Left ventricle myocardium superior (tissue), 1 donor: ENCODE data around the gene ATP9B. TPM values are rescaled to one million over a fixed set of nuclear protein-coding genes. Genes with fewer than 3 reads are reported as not detected.
A peak's percentile ranks its signal among the peaks of the same experiment; 100 is the strongest.
"Not testable (repeated sequence)": the region's sequence is repeated elsewhere in the genome, so short reads cannot be mapped to it uniquely, and the experiment has no call there.

ENCODE experiments used
- ATAC-seq: fragments of 200-7000 bp; cut with Tn5 transposase; one replicate; pipeline ENCODE4 v1.9.1; 2020; ENCODE audit warnings: mild to moderate bottlenecking, moderate library complexity
- DNase-seq: peaks from one replicate; pipeline ENCODE4 v3.0.0-alpha.2; 2020
- intact Hi-C: fragments of 100-400 bp; cut with micrococcal nuclease; formaldehyde crosslinking; loops from one replicate; pipeline ENCODE4 v1.11.0; 2022
- total RNA-seq: library from RNA; stranded (reverse); fragmentation: NEBNext Ultra II Directional; extraction: Animal tissue kit (Norgen Biotek cat#: 25700); gene quantifications from one replicate; pipeline ENCODE4 v1.2.1, GENCODE V29; 2021
- donor health status: DM: no; HTN: yes; CAD: no; lungs with severe emphysema.

ATP9B gene
- total RNA-seq, 1 donor from 2014 or later: 14.0 TPM

GRCh38 chr18:79366177-79367094 lies 297.2 kb downstream of the ATP9B start:
- no peak for ATAC-seq
- DNase-seq: no peak
- intact Hi-C loops: no loop called here

GRCh38 chr18:79367480-79367879 lies 298.3 kb downstream of the ATP9B start:
- ATAC-seq (no peak), DNase-seq (no peak)
- intact Hi-C loops: no loop called here

DNA sequence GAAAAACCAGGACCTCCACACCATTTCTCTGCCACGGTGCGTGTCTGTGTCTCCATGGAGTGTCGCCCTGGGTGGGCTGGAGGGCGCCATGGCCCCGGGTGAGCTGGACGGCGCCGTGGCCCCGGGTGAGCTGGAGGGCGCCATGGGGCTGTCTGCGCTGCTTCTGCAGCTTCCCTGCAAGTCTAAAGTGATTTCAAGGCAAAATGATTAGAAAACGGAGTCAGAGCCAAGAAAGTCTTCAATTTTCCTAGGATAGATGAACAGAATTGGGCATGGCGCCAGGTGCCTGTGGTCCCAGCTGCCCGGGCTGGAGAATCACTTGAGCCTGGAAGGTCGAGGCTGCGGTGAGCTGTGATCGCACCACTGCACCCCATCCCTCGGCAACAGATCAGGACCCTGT lies 298.8 kb downstream of the ATP9B start:
- no peak for ATAC-seq

GRCh38 chr18:79368681-79369080 lies 299.5 kb downstream of the ATP9B start:
- DNase-seq (no peak), ATAC-seq (no peak)
- intact Hi-C loops: no loop called here

More for the DNA sequence above, 298.8 kb downstream of the ATP9B start:
- no peak for DNase-seq
- intact Hi-C loops: no loop called here

GRCh38 chr18:79371561-79372121 lies 302.4 kb downstream of the ATP9B start:
- DNase-seq (no peak), ATAC-seq (no peak)
- intact Hi-C loops: no loop called here

GRCh38 chr18:79372461-79372860 lies 303.3 kb downstream of the ATP9B start:
- DNase-seq (no peak), ATAC-seq (no peak)
- intact Hi-C loops: no loop called here

DNA sequence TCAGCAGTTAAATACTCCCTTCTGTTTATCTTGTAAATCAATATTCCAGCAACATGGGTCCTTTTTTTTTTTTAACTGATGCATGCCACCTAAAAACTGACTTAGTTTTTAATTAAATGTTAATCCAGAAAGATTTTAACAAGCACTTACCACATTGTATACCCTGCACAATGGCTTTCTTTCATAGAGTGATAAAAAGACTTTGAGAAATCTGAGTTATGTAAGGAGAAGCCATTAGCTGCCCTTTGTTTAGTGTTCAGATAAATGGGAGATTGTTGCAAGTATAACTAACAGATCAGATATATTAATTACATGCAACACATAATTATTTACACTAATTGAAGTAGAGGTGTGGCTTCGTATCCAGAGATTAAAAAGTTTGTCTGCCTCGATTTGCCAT lies 303.8 kb downstream of the ATP9B start:
- no peak for ATAC-seq
- no peak for DNase-seq
- intact Hi-C loops: no loop called here

DNA sequence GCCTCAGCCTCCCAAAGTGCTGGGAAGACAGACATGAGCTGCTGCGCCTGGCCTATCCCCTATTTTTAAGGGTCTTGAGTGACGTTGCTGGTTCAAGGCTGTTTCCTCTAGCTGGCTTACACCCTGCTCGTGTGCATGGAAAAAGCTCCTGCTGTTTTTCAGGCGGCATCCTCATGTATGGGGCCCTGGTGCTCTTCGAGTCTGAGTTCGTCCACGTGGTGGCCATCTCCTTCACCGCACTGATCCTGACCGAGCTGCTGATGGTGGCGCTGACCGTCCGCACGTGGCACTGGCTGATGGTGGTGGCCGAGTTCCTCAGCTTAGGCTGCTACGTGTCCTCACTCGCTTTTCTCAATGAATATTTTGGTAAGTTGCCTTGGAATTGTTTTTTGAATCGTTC lies 304.5 kb downstream of the ATP9B start:
- no peak for ATAC-seq

GRCh38 chr18:79374408-79375171 lies 305.4 kb downstream of the ATP9B start:
- no peak for ATAC-seq
- intact Hi-C loops: loop anchor here (5.0 kb wide), 1 partner anchor 153 kb away; no protein-coding TSS in a partner anchor
- DNase-seq: no peak

More for the DNA sequence above, 304.5 kb downstream of the ATP9B start:
- DNase-seq: no peak
- intact Hi-C loops: no loop called here

DNA sequence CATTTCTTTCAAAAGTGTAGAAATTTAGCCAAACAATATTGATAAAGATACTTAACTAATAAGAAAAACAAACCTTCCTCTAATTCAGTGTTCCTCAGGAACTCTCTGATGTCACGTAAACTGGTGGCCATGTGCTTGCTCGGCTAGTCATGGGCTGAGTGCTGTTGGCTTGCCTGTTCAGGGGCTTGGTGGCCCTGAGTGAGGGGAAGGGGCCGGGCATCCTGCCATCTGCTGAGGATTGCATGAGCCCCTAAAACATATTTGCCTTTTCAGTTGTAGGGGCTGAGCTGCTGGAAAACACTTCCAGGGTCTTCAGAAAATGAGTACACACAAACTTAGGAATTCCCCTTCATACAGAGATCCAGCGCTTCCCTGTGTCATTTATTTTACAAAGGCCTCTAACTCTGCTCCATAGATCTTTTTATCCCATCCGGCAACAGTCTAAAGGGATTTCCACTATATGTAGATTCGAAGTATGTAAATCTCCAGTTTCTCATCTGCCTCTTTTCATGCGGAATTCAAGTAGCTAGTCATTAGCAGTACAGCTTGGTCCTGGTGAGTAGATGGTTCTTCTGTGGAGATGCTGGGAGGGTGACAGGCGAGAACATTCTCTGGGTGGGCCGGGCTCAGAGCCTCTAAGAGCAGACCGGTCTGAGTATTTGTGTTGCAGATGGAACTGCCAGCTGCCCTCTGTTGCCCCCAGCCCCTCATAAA lies 306.4 kb downstream of the ATP9B start:
- DNase-seq (no peak), ATAC-seq (no peak)
- intact Hi-C loops: loop anchor here (5.0 kb wide), 1 partner anchor 152 kb away; no protein-coding TSS in a partner anchor

DNA sequence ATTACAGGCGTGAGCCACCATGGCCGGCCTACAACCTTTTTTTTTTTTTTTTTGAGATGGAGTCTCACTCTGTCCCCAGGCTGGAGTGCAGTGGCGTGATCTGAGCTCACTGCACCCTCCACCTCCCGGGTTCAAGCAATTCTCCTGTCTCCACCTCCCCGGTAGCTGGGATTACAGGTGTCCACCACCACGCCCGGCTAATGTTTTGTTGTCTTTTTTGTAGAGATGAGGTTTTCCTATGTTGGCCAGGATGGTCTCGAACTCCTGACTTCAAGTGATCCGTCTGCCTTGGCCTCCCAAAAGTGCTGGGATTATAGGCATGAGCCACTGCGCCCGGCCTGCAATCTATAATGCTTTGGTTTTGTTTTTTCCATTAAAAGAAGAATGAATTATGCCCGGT lies 307.5 kb downstream of the ATP9B start:
- not testable (repeated sequence) for ATAC-seq, DNase-seq
- intact Hi-C loops: loop anchor here (5.0 kb wide), 1 partner anchor 151 kb away; no protein-coding TSS in a partner anchor

DNA sequence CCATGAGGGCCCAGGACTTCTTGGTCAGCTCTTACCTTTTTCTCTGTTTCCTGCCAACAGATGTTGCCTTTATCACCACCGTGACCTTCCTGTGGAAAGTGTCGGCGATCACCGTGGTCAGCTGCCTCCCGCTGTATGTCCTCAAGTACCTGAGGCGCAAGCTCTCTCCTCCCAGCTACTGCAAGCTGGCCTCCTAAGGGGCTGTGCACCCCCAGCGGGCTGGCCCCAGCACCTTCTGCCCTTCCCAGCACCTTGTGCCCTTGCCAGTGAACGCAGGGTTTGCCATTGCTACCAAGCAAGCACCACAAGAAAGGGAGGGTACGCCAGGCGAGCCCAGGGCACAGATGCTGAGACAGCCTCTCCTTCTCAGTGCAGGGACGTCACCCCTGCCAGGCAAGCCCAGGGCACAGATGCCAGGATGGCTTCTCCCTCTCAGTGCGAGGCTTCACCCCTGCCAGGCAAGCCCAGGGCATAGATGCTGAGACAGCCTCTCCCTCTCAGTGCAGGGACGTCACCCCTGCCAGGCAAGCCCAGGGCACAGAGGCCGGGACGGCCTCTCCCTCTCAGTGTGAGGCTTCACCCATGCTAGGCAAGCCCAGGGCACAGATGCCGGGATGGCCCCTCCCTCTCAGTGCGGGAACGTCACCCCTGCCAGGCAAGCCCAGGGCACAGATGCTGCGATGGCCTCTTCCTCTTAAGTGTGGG lies 308.1 kb downstream of the ATP9B start:
- DNase-seq: no peak
- intact Hi-C loops: loop anchor here (5.0 kb wide), 1 partner anchor 150 kb away; no protein-coding TSS in a partner anchor
- no peak for ATAC-seq

- intact Hi-C loops: loop anchor here (5.0 kb wide), 1 partner anchor 149 kb away; no protein-coding TSS in a partner anchor
- peak; percentile 87 for DNase-seq
- peak; percentile 85 for ATAC-seq
Observed at GRCh38 chr18:79378536-79379250, 309.5 kb downstream of the ATP9B start.

DNA sequence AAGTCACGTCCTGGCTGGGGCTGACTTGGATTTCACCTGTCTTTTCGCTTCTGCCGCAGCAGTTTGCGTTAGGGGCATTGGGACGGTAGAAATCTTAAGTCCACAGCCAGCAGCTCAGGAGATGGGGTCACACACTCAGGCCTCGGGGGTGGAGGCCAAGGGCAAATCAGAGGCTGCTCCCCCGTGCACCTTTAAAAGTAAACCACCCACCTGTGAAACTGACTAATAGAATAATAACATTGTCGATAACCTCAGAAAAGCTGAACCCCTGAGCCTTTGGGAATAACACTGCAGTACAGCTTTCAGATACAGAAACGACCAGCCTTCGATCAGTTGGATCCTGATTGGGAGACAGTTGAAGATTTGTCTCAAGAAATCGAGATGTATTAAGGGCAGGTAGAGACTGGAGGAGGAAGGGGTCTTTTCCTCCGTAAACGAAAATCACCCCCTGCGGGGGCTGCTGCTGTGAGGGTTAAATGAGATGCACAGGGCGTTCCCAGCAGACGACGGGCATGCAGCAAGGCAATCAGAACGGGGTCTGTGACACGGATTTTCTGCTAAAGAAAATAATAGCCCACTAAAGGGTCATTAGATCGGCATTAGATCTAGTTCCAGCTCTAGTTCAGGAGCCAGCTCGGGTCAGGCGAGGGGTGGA lies 310.2 kb downstream of the ATP9B start:
- intact Hi-C loops: loop anchor here (5.0 kb wide), 1 partner anchor 148 kb away; no protein-coding TSS in a partner anchor
- ATAC-seq: no peak
- no peak for DNase-seq

DNA sequence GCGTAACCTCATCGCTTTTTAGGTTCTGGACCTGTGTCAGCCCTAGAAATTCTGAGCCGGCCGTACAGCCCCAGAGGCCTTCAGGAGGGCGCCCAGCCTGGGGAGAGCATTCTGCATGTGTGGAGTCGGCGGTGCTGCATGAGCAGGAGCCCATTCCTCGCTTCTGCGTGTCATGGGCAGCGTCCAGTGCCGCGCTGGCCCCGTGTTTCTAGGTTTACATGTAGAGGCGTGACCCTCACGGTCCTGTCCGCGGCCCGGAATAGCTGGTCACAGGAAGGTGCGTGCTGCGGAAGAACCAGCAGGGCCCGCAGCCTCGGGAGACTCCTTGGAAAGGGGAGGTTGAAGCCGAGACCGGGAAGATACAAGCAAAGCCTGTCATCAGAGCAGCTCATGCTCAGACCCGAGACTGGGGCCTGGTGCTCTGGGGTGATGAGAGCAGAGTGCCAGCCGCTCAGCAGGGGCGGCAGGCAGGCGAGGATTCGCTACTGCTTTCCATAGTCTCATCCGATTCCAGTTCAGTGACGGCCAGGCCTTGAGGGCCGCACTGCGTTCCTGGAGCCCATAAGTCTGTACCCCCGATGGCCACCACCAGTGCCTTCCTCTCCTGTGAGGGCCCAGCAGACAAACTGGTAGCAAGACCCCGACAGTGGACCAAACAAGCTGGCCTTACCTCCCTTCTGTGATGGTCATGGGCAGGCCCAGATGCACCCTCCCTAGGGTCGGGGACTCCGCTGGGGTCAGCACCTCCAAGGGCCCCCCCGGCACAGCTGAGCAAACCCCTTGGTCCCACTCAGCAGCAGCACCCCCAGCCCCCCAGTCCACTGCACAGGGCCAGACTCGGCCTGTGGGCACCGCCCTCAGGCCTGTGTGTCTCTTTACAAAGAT lies 311.0 kb downstream of the ATP9B start:
- peak; percentile 3 for ATAC-seq
- intact Hi-C loops: loop anchor here (5.0 kb wide), 2 partner anchors 147 to 262 kb away; no protein-coding TSS in a partner anchor
- no peak for DNase-seq
